Immature natural killer cell (primary cell): ENCODE data around the gene MALRD1. TPM values are rescaled to one million over a fixed set of nuclear protein-coding genes. Genes with fewer than 3 reads are reported as not detected.

Source experiments
- DNase-seq, 3 donors: peaks; one replicate each; pipeline ENCODE4 v3.0.0; 2022; ENCODE audit warnings: mixed read lengths in 1 of 3
- H3K27ac Mint-ChIP-seq, 6 donors: one replicate each; pipeline ENCODE4 v1.8.0; 2020; ENCODE audit warnings: mixed read lengths in 6 of 6, mild to moderate bottlenecking in 5 of 6, inconsistent platforms in 4 of 6, moderate library complexity in 3 of 6
- H3K27me3 Mint-ChIP-seq, 3 donors: one replicate each; pipeline ENCODE4 v1.8.0; 2020 to 2021; ENCODE audit warnings: low read depth in 3 of 3, mild to moderate bottlenecking in 3 of 3, mixed read lengths in 3 of 3, moderate library complexity in 3 of 3, inconsistent platforms in 1 of 3
- H3K36me3 Mint-ChIP-seq, 3 donors: one replicate each; pipeline ENCODE4 v1.8.0; 2020; ENCODE audit warnings: mixed read lengths in 3 of 3, inconsistent platforms in 2 of 3, mild to moderate bottlenecking in 2 of 3
- H3K4me1 Mint-ChIP-seq, 2 donors: one replicate each; pipeline ENCODE4 v1.8.0; 2020; ENCODE audit warnings: inconsistent platforms in 2 of 2, mild to moderate bottlenecking in 2 of 2, mixed read lengths in 2 of 2, moderate library complexity in 1 of 2
- H3K4me3 Mint-ChIP-seq, 5 donors: one replicate each; pipeline ENCODE4 v1.8.0; 2020; ENCODE audit warnings: mild to moderate bottlenecking in 5 of 5, mixed read lengths in 5 of 5, inconsistent platforms in 3 of 5, moderate library complexity in 3 of 5
- H3K9me3 Mint-ChIP-seq, 6 donors: one replicate each; pipeline ENCODE4 v1.8.0; 2020; ENCODE audit warnings: mild to moderate bottlenecking in 6 of 6, mixed read lengths in 6 of 6, inconsistent platforms in 4 of 6, moderate library complexity in 3 of 6
- polyA plus RNA-seq, 3 donors: library from polyadenylated mRNA; unstranded; fragments of 300-500 nt; fragmentation: Illumina TruSeq; gene quantifications; one replicate each; pipeline ENCODE4 v1.2.3, GENCODE V29; 2021

MALRD1 gene
- polyA plus RNA-seq, 3 donors from 2014 or later: not detected

GRCh38 chr10:19654576-19654975 is 606.0 kb downstream of the MALRD1 start:
- no peak for DNase-seq
- Mint-ChIP-seq H3K9me3 (peaks cover 0 to 8% (median 0%) of the 10 kb centered on the region in 6 donors), H3K36me3 (no peaks in the 10 kb centered on the region), H3K4me3 (no peak overlapping the region), H3K27me3 (peaks cover 0 to 2% (median 0%) of the 10 kb centered on the region in 3 donors), H3K27ac (no peak overlapping the region), H3K4me1 (no peaks in the 10 kb centered on the region)

GRCh38 chr10:19656420-19657042 is 607.9 kb downstream of the MALRD1 start:
- no peak overlapping the region for H3K27ac Mint-ChIP-seq
- peaks cover 0 to 2% (median 0%) of the 10 kb centered on the region in 3 donors for H3K27me3 Mint-ChIP-seq
- no peak for DNase-seq
- peaks cover 0 to 6% (median 0%) of the 10 kb centered on the region in 6 donors for H3K9me3 Mint-ChIP-seq
- H3K4me3 Mint-ChIP-seq: no peak overlapping the region
- H3K36me3 Mint-ChIP-seq: no peaks in the 10 kb centered on the region
- no peaks in the 10 kb centered on the region for H3K4me1 Mint-ChIP-seq

GRCh38 chr10:19658131-19658530 is 609.5 kb downstream of the MALRD1 start:
- peaks cover 0 to 2% (median 0%) of the 10 kb centered on the region in 3 donors for H3K27me3 Mint-ChIP-seq
- H3K36me3 Mint-ChIP-seq: no peaks in the 10 kb centered on the region
- no peaks in the 10 kb centered on the region for H3K9me3 Mint-ChIP-seq

GRCh38 chr10:19658622-19659233 is 610.1 kb downstream of the MALRD1 start:
- Mint-ChIP-seq H3K9me3 (no peaks in the 10 kb centered on the region), H3K36me3 (no peaks in the 10 kb centered on the region), H3K27ac (no peak overlapping the region), H3K4me1 (no peaks in the 10 kb centered on the region), H3K27me3 (peaks cover 0 to 2% (median 0%) of the 10 kb centered on the region in 3 donors), H3K4me3 (no peak overlapping the region)
- no peak for DNase-seq

More at GRCh38 chr10:19658131-19658530, 609.5 kb downstream of the MALRD1 start:
- Mint-ChIP-seq H3K27ac (no peak overlapping the region), H3K4me1 (no peaks in the 10 kb centered on the region), H3K4me3 (no peak overlapping the region)
- DNase-seq: no peak

GRCh38 chr10:19659920-19660655 is 611.5 kb downstream of the MALRD1 start:
- Mint-ChIP-seq H3K27me3 (peaks cover 0 to 2% (median 2%) of the 10 kb centered on the region in 3 donors), H3K4me1 (no peaks in the 10 kb centered on the region), H3K36me3 (no peaks in the 10 kb centered on the region), H3K9me3 (no peaks in the 10 kb centered on the region), H3K4me3 (no peak overlapping the region), H3K27ac (no peak overlapping the region)
- no peak for DNase-seq

- Mint-ChIP-seq H3K9me3 (no peaks in the 10 kb centered on the region), H3K27ac (no peak overlapping the region), H3K27me3 (peaks cover 0 to 2% (median 0%) of the 10 kb centered on the region in 3 donors), H3K4me1 (no peaks in the 10 kb centered on the region), H3K4me3 (no peak overlapping the region), H3K36me3 (no peaks in the 10 kb centered on the region)
- DNase-seq: no peak
Measured at GRCh38 chr10:19663344-19663743, 614.7 kb downstream of the MALRD1 start.

- H3K27ac Mint-ChIP-seq: no peak overlapping the region
- no peaks in the 10 kb centered on the region for H3K4me1 Mint-ChIP-seq
- H3K4me3 Mint-ChIP-seq: no peak overlapping the region
- no peak for DNase-seq
- H3K9me3 Mint-ChIP-seq: peaks cover 0 to 5% (median 0%) of the 10 kb centered on the region in 6 donors
- peaks cover 1 to 4% (median 2%) of the 10 kb centered on the region in 3 donors for H3K27me3 Mint-ChIP-seq
- no peaks in the 10 kb centered on the region for H3K36me3 Mint-ChIP-seq
Measured at GRCh38 chr10:19668116-19668515, 619.5 kb downstream of the MALRD1 start.

GRCh38 chr10:19676063-19676462 is 627.5 kb downstream of the MALRD1 start:
- Mint-ChIP-seq H3K27ac (no peak overlapping the region), H3K4me1 (no peaks in the 10 kb centered on the region), H3K27me3 (peaks cover 0 to 1% (median 0%) of the 10 kb centered on the region in 3 donors), H3K9me3 (peaks cover 0 to 5% (median 2%) of the 10 kb centered on the region in 6 donors), H3K4me3 (no peak overlapping the region), H3K36me3 (no peaks in the 10 kb centered on the region)
- DNase-seq: no peak

- no peaks in the 10 kb centered on the region for H3K36me3 Mint-ChIP-seq
- peaks cover 0 to 2% (median 0%) of the 10 kb centered on the region in 3 donors for H3K27me3 Mint-ChIP-seq
- H3K27ac Mint-ChIP-seq: no peak overlapping the region
- H3K4me3 Mint-ChIP-seq: no peak overlapping the region
- H3K9me3 Mint-ChIP-seq: peaks cover 0 to 5% (median 2%) of the 10 kb centered on the region in 6 donors
- no peak for DNase-seq
- no peaks in the 10 kb centered on the region for H3K4me1 Mint-ChIP-seq
Measured at GRCh38 chr10:19683356-19683755, 634.8 kb downstream of the MALRD1 start.

GRCh38 chr10:19683960-19684359 is 635.4 kb downstream of the MALRD1 start:
- no peak overlapping the region for H3K27ac Mint-ChIP-seq

GRCh38 chr10:19688344-19688743 is 639.7 kb downstream of the MALRD1 start:
- no peak overlapping the region for H3K4me3 Mint-ChIP-seq
- no peaks in the 10 kb centered on the region for H3K36me3 Mint-ChIP-seq
- H3K4me1 Mint-ChIP-seq: no peaks in the 10 kb centered on the region
- H3K27ac Mint-ChIP-seq: no peak overlapping the region
- H3K27me3 Mint-ChIP-seq: peaks cover 0 to 2% (median 1%) of the 10 kb centered on the region in 3 donors
- no peak for DNase-seq
- H3K9me3 Mint-ChIP-seq: peaks cover 0 to 9% (median 4%) of the 10 kb centered on the region in 6 donors

More at GRCh38 chr10:19683960-19684359, 635.4 kb downstream of the MALRD1 start:
- DNase-seq: no peak
- H3K4me1 Mint-ChIP-seq: no peaks in the 10 kb centered on the region
- peaks cover 0 to 5% (median 2%) of the 10 kb centered on the region in 6 donors for H3K9me3 Mint-ChIP-seq
- no peak overlapping the region for H3K4me3 Mint-ChIP-seq
- H3K27me3 Mint-ChIP-seq: peaks cover 0 to 2% (median 0%) of the 10 kb centered on the region in 3 donors
- H3K36me3 Mint-ChIP-seq: no peaks in the 10 kb centered on the region

GRCh38 chr10:19689231-19689630 is 640.6 kb downstream of the MALRD1 start:
- Mint-ChIP-seq H3K4me3 (no peak overlapping the region), H3K36me3 (no peaks in the 10 kb centered on the region), H3K9me3 (peaks cover 0 to 9% (median 4%) of the 10 kb centered on the region in 6 donors), H3K27me3 (peaks cover 0 to 2% (median 1%) of the 10 kb centered on the region in 3 donors), H3K4me1 (no peaks in the 10 kb centered on the region), H3K27ac (no peak overlapping the region)
- DNase-seq: no peak

GRCh38 chr10:19699299-19699698 is 650.7 kb downstream of the MALRD1 start:
- DNase-seq: no peak
- Mint-ChIP-seq H3K4me1 (no peaks in the 10 kb centered on the region), H3K27ac (no peak overlapping the region), H3K36me3 (no peaks in the 10 kb centered on the region), H3K27me3 (peaks cover 0 to 2% (median 0%) of the 10 kb centered on the region in 3 donors), H3K4me3 (no peak overlapping the region), H3K9me3 (peaks cover 0 to 7% (median 0%) of the 10 kb centered on the region in 6 donors)
